Mesendoderm (in vitro differentiated cells): Measurements from ENCODE around the gene LOXL3.

ENCODE experiments used
- DNase-seq: peaks from one replicate; pipeline ENCODE4 v3.0.0; 2013
- H2AK5ac ChIP-seq: 2 replicates; pipeline ENCODE4 v1.6.1; 2013; ENCODE audit warnings: low read length, inconsistent platforms
- H2BK120ac ChIP-seq: 2 replicates; pipeline ENCODE4 v1.6.1; 2013; ENCODE audit warnings: low read depth, mild to moderate bottlenecking, low read length, moderate library complexity, mixed read lengths
- H2BK15ac ChIP-seq: replicated peaks from 2 replicates; pipeline ENCODE4 v1.6.1; 2013; ENCODE audit warnings: low read depth, mild to moderate bottlenecking, moderate library complexity
- H2BK5ac ChIP-seq: 2 replicates; pipeline ENCODE4 v1.6.1; 2013; ENCODE audit warnings: low read length, inconsistent platforms
- H3K18ac ChIP-seq: 2 replicates; pipeline ENCODE4 v1.6.1; 2013; ENCODE audit warnings: mild to moderate bottlenecking, low read length, mixed read lengths
- H3K23ac ChIP-seq: one replicate; pipeline ENCODE4 v1.6.1; 2013; ENCODE audit warnings: low read length
- H3K27ac ChIP-seq: 2 replicates; pipeline ENCODE4 v1.5.1; 2013; ENCODE audit warnings: low read depth, mild to moderate bottlenecking, inconsistent platforms, low read length, moderate library complexity
- H3K27me3 ChIP-seq: 2 replicates; pipeline ENCODE4 v1.6.1; 2013; ENCODE audit warnings: low read length, control low read depth, mild to moderate bottlenecking, inconsistent platforms; ENCODE audit not compliant: insufficient read depth, poor library complexity
- H3K36me3 ChIP-seq: 2 replicates; pipeline ENCODE4 v1.6.1; 2013; ENCODE audit warnings: low read length, inconsistent platforms; ENCODE audit not compliant: control insufficient read depth, insufficient read depth
- H3K4ac ChIP-seq: one replicate; pipeline ENCODE4 v1.6.1; 2013; ENCODE audit warnings: low read depth, mild to moderate bottlenecking, low read length, moderate library complexity
- H3K4me1 ChIP-seq: 2 replicates; pipeline ENCODE4 v1.6.1; 2013; ENCODE audit warnings: low read depth, low read length, inconsistent platforms; ENCODE audit not compliant: control insufficient read depth
- H3K4me2 ChIP-seq: 2 replicates; pipeline ENCODE4 v1.6.1; 2013; ENCODE audit warnings: low read length
- H3K4me3 ChIP-seq: 2 replicates; pipeline ENCODE4 v1.5.1; 2013; ENCODE audit warnings: mild to moderate bottlenecking, low read length
- H3K56ac ChIP-seq: one replicate; pipeline ENCODE4 v1.6.1; 2013; ENCODE audit warnings: low read length
- H3K79me1 ChIP-seq: 2 replicates; pipeline ENCODE4 v1.6.1; 2013; ENCODE audit warnings: low read length, inconsistent platforms
- H3K79me2 ChIP-seq: 2 replicates; pipeline ENCODE4 v1.6.1; 2013; ENCODE audit warnings: mild to moderate bottlenecking, low read length; ENCODE audit not compliant: control insufficient read depth, insufficient read depth
- H3K9ac ChIP-seq: 2 replicates; pipeline ENCODE4 v1.6.1; 2013; ENCODE audit warnings: low read length, inconsistent platforms
- H4K5ac ChIP-seq: one replicate; pipeline ENCODE4 v1.6.1; 2013; ENCODE audit warnings: low read length
- H4K8ac ChIP-seq: one replicate; pipeline ENCODE4 v1.6.1; 2013; ENCODE audit warnings: low read depth, mild to moderate bottlenecking, control low read depth, low read length, moderate library complexity
- WGBS: extraction: QIAGEN DNeasy Blood & Tissue Kit; methylation state at CpG from one replicate; pipeline ENCODE4 v1.1.7; 2013; ENCODE audit warnings: low lambda C conversion rate, missing lambda C conversion rate; ENCODE audit not compliant: insufficient coverage; ENCODE audit errors: extremely low coverage; 5-methylcytosine and 5-hydroxymethylcytosine counted together

The LOXL3 gene

DNA sequence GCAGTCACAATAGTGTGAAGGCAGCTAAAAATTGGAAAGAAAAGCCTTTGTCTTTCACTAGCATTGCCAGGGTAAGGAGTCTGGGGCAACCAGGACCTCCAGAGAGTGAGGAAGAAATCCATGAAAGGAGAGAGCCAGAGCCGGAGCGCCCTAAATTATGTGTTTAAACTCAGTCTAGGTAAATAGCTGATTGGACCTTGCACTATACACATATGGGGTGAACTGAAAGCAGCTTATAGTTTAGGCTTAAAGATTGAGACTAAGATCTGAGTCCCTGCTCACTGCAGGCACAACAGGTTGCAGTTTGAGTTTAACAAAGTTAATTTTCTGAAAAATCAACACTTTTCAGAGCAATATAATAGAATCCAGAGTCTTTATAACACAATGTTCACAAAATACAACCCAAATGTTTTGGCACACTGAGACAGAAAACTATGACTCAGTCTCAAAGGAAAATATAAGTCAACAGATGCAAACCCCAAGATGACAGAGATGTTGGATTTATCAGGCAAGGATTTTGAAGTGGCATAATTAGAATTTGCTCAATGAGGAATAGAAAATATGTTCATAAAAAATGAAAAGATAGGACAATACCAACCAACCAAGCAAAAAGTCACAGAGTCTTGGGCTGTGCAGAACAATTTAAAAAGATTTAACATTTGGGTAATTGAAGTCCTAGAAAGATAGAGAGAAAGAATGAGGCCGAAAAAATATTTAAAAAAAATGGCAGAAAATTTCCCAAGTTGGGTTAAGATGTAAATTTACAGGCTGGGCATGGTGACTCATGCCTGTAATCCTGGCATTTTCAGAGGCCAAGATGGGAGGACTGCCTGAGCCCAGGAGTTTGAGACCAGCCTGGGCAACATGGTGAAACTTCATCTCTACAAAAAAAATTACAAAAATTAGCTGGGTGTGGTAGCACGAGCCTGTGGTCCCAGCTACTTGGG lies 40.4 kb upstream of the LOXL3 start:
- no peak overlapping the region for H3K4me3 ChIP-seq
- H3K56ac ChIP-seq = no peak overlapping the region
- no peak overlapping the region for H4K5ac ChIP-seq
- WGBS = no CpG with 5 or more reads among the region's 4 CpGs
- H3K36me3 ChIP-seq = no peaks in the 10 kb centered on the region
- no peak overlapping the region for H2BK15ac ChIP-seq
- H3K27me3 ChIP-seq = no peaks in the 10 kb centered on the region
- H2BK120ac ChIP-seq = no peak overlapping the region
- H3K18ac ChIP-seq = no peak overlapping the region
- H4K8ac ChIP-seq = no peak overlapping the region
- no peak overlapping the region for H2BK5ac ChIP-seq
- H3K9ac ChIP-seq = no peak overlapping the region
- no peak overlapping the region for H3K27ac ChIP-seq
- no peaks in the 10 kb centered on the region for H3K4me1 ChIP-seq
- no peak overlapping the region for H3K4ac ChIP-seq
- no peak for DNase-seq
- no peak overlapping the region for H2AK5ac ChIP-seq
- no peak overlapping the region for H3K23ac ChIP-seq
- H3K79me1 ChIP-seq = no peaks in the 10 kb centered on the region
- H3K4me2 ChIP-seq = no peak overlapping the region
- H3K79me2 ChIP-seq = no peaks in the 10 kb centered on the region

- no CpG with 5 or more reads among the region's 2 CpGs for WGBS
- Histone ChIP-seq H2BK120ac (no peak overlapping the region), H3K27me3 (no peaks in the 10 kb centered on the region), H3K4me3 (no peak overlapping the region), H3K4me2 (no peak overlapping the region), H3K18ac (no peak overlapping the region), H3K79me1 (no peaks in the 10 kb centered on the region), H3K23ac (no peak overlapping the region), H3K9ac (no peak overlapping the region), H3K79me2 (no peaks in the 10 kb centered on the region), H3K4me1 (no peaks in the 10 kb centered on the region), H3K56ac (no peak overlapping the region), H2AK5ac (no peak overlapping the region), H3K4ac (no peak overlapping the region), H4K8ac (no peak overlapping the region), H2BK15ac (no peak overlapping the region), H2BK5ac (no peak overlapping the region), H4K5ac (no peak overlapping the region), H3K36me3 (no peaks in the 10 kb centered on the region), H3K27ac (no peak overlapping the region)
- no peak for DNase-seq
Measured at GRCh38 chr2:74588664-74589063, 34.9 kb upstream of the LOXL3 start.

GRCh38 chr2:74587664-74588277 lies 34.0 kb upstream of the LOXL3 start:
- H3K9ac ChIP-seq = no peak overlapping the region
- no peak overlapping the region for H2AK5ac ChIP-seq
- H3K4ac ChIP-seq = no peak overlapping the region
- H3K18ac ChIP-seq = no peak overlapping the region
- WGBS = no CpG with 5 or more reads among the region's 6 CpGs
- H3K4me3 ChIP-seq = no peak overlapping the region
- no peak overlapping the region for H3K23ac ChIP-seq
- H3K27me3 ChIP-seq = no peaks in the 10 kb centered on the region
- no peaks in the 10 kb centered on the region for H3K36me3 ChIP-seq
- no peak overlapping the region for H4K5ac ChIP-seq
- no peaks in the 10 kb centered on the region for H3K79me1 ChIP-seq
- no peak overlapping the region for H3K4me2 ChIP-seq
- DNase-seq = peak; percentile 80
- H3K4me1 ChIP-seq = peaks cover 3% of the 10 kb centered on the region
- no peaks in the 10 kb centered on the region for H3K79me2 ChIP-seq
- no peak overlapping the region for H3K56ac ChIP-seq
- H2BK5ac ChIP-seq = no peak overlapping the region
- no peak overlapping the region for H2BK120ac ChIP-seq
- H4K8ac ChIP-seq = no peak overlapping the region
- no peak overlapping the region for H3K27ac ChIP-seq
- no peak overlapping the region for H2BK15ac ChIP-seq

- no CpG with 5 or more reads among the region's 4 CpGs for WGBS
- Histone ChIP-seq H4K5ac (no peak overlapping the region), H2BK5ac (no peak overlapping the region), H4K8ac (no peak overlapping the region), H2AK5ac (no peak overlapping the region), H3K4ac (no peak overlapping the region), H3K27me3 (no peaks in the 10 kb centered on the region), H3K4me2 (no peak overlapping the region), H3K23ac (no peak overlapping the region), H3K4me3 (no peak overlapping the region), H3K27ac (no peak overlapping the region), H3K4me1 (peaks cover 3% of the 10 kb centered on the region), H2BK120ac (no peak overlapping the region), H3K9ac (no peak overlapping the region), H3K36me3 (no peaks in the 10 kb centered on the region), H3K56ac (no peak overlapping the region), H3K79me2 (no peaks in the 10 kb centered on the region), H3K18ac (no peak overlapping the region), H2BK15ac (no peak overlapping the region), H3K79me1 (no peaks in the 10 kb centered on the region)
- no peak for DNase-seq
Measured at GRCh38 chr2:74585406-74586185, 31.9 kb upstream of the LOXL3 start.

DNA sequence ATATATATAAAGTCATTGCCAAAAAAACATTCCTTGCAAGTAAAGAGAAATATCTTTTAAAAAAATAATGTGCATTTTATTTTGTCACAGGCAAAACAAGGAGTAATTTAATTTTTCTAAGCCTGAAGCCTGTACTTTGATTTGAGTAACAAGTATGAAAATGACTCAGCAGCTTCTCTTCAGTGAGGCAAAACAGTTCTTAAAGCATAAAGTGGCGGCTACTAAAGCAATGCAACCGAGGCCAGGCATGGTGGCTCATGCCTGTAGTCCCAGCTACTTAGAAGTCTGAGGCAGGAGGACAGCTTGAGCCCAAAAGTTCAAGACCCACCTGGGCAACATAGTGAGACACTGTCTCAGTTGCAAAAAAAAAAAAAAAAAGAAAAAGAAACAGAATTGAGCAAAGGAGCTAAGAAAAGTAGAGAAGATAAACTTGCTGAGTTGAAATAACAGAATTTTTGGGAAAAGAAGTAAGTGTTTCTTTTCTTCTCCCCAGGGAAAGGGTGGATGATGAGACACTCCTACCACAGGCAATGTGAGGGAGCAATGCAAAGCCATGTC lies 30.4 kb upstream of the LOXL3 start:
- DNase-seq = no peak
- H3K4me1 ChIP-seq = peaks cover 3% of the 10 kb centered on the region
- H3K27me3 ChIP-seq = no peaks in the 10 kb centered on the region
- no peak overlapping the region for H3K9ac ChIP-seq
- no peak overlapping the region for H4K5ac ChIP-seq
- no peaks in the 10 kb centered on the region for H3K79me1 ChIP-seq
- no peak overlapping the region for H2AK5ac ChIP-seq
- H3K56ac ChIP-seq = no peak overlapping the region
- no peak overlapping the region for H2BK5ac ChIP-seq
- no peak overlapping the region for H3K27ac ChIP-seq
- no peak overlapping the region for H3K4me3 ChIP-seq
- no peak overlapping the region for H3K18ac ChIP-seq
- H4K8ac ChIP-seq = no peak overlapping the region
- H3K4me2 ChIP-seq = no peak overlapping the region
- no peaks in the 10 kb centered on the region for H3K36me3 ChIP-seq
- peak overlapping the region; percentile 25 for H3K4ac ChIP-seq
- no peaks in the 10 kb centered on the region for H3K79me2 ChIP-seq
- H2BK15ac ChIP-seq = no peak overlapping the region
- no peak overlapping the region for H3K23ac ChIP-seq
- no CpG with 5 or more reads among the region's 2 CpGs for WGBS
- H2BK120ac ChIP-seq = no peak overlapping the region
